CD4-positive, CD25-positive, alpha-beta regulatory T cell (primary cell): ENCODE data around the gene COTL1. TPM values are rescaled to one million over a fixed set of nuclear protein-coding genes. Genes with fewer than 3 reads are reported as not detected.

ENCODE experiments used
- ATAC-seq, 2 donors: fragments of 150-1000 bp; cut with Tn5 transposase; one replicate each; pipeline ENCODE4 v1.10.0; 2021; ENCODE audit warnings: low read depth in 2 of 2, moderate number of reproducible peaks in 2 of 2, moderate library complexity in 1 of 2
- DNase-seq, 3 donors: peaks; one replicate each; pipeline versions ENCODE4 v3.0.0 to v3.0.0-alpha.2; 2012 to 2022; ENCODE audit warnings: mixed read lengths in 1 of 3
- H3K27ac ChIP-seq: one replicate; pipeline ENCODE4 v1.7.0; 2013; ENCODE audit warnings: mild to moderate bottlenecking, low read length; ENCODE audit not compliant: insufficient read depth, poor library complexity, severe bottlenecking
- H3K27me3 ChIP-seq: one replicate; pipeline ENCODE4 v1.7.0; 2013; ENCODE audit warnings: low read length; ENCODE audit not compliant: control insufficient read depth, insufficient read depth
- H3K36me3 ChIP-seq: one replicate; pipeline ENCODE4 v1.7.0; 2013; ENCODE audit warnings: mild to moderate bottlenecking, low read length, moderate library complexity; ENCODE audit not compliant: control insufficient read depth, insufficient read depth
- H3K4me1 ChIP-seq: 2 replicates; pipeline ENCODE4 v1.7.0; 2013; ENCODE audit warnings: mild to moderate bottlenecking, low read length; ENCODE audit not compliant: insufficient read depth, control insufficient read depth, poor library complexity, severe bottlenecking
- H3K4me3 ChIP-seq: one replicate; pipeline ENCODE4 v1.7.0; 2013; ENCODE audit warnings: low read depth, mild to moderate bottlenecking, low read length, moderate library complexity
- H3K9me3 ChIP-seq, 2 experiments: 1 replicate in 1 of 2; 2 replicates in 1 of 2; pipeline ENCODE4 v1.7.0; 2013; ENCODE audit warnings: low read length in 2 of 2, mild to moderate bottlenecking in 1 of 2, moderate library complexity in 1 of 2; ENCODE audit not compliant: control insufficient read depth in 2 of 2
- H3K27ac Mint-ChIP-seq, 3 donors: one replicate each; pipeline ENCODE4 v1.8.0; 2020 to 2022; ENCODE audit warnings: mild to moderate bottlenecking in 3 of 3, mixed read lengths in 3 of 3, moderate library complexity in 2 of 3
- H3K27me3 Mint-ChIP-seq: one replicate; pipeline ENCODE4 v1.8.0; 2022; ENCODE audit warnings: mild to moderate bottlenecking, mixed read lengths
- H3K36me3 Mint-ChIP-seq: one replicate; pipeline ENCODE4 v1.8.0; 2020; ENCODE audit warnings: mixed read lengths
- H3K4me1 Mint-ChIP-seq, 4 donors: one replicate each; pipeline ENCODE4 v1.8.0; 2020 to 2022; ENCODE audit warnings: mixed read lengths in 4 of 4, mild to moderate bottlenecking in 1 of 4
- H3K4me3 Mint-ChIP-seq, 4 donors: one replicate each; pipeline ENCODE4 v1.8.0; 2020 to 2022; ENCODE audit warnings: mild to moderate bottlenecking in 4 of 4, mixed read lengths in 4 of 4, moderate library complexity in 3 of 4
- H3K9me3 Mint-ChIP-seq, 7 donors: one replicate each; pipeline ENCODE4 v1.8.0; 2020 to 2022; ENCODE audit warnings: mixed read lengths in 7 of 7, mild to moderate bottlenecking in 3 of 7, moderate library complexity in 2 of 7
- polyA plus RNA-seq, 4 donors: library from polyadenylated mRNA; unstranded; fragments of 300-500 nt; fragmentation: Illumina TruSeq; gene quantifications; one replicate each; pipeline ENCODE4 v1.2.3, GENCODE V29; 2021
- total RNA-seq: library from RNA; stranded (reverse); gene quantifications from one replicate; pipeline ENCODE4 v1.2.3, GENCODE V29; 2022

Gene COTL1
- total and polyA plus RNA-seq, 5 donors from 2014 or later = 353 to 761 (median 475) TPM

- Histone ChIP-seq H3K36me3 (peaks cover 7% of the 10 kb centered on the region), H3K9me3 (no peaks in the 10 kb centered on the region), H3K4me1 (peaks cover 87% of the 10 kb centered on the region), H3K27me3 (no peaks in the 10 kb centered on the region), H3K4me3 (peak overlapping the region; percentile 26), H3K27ac (no peak overlapping the region)
- no peak for ATAC-seq
- H3K4me3 Mint-ChIP-seq = peak overlapping the region; percentile 71 to 97 (median 82)
- peaks cover 44% of the 10 kb centered on the region for H3K36me3 Mint-ChIP-seq
- no peak for DNase-seq
- H3K27ac Mint-ChIP-seq = peak overlapping the region; percentile 79 to 94 (median 92)
- no peaks in the 10 kb centered on the region for H3K27me3 Mint-ChIP-seq
- peaks cover 0 to 1% (median 0%) of the 10 kb centered on the region in 7 donors for H3K9me3 Mint-ChIP-seq
- peaks cover 35 to 79% (median 56%) of the 10 kb centered on the region in 4 donors for H3K4me1 Mint-ChIP-seq
Observed at GRCh38 chr16:84613408-84614072, 4.3 kb downstream of the COTL1 start.

- peaks cover 0 to 1% (median 0%) of the 10 kb centered on the region in 7 donors for H3K9me3 Mint-ChIP-seq
- peaks cover 44% of the 10 kb centered on the region for H3K36me3 Mint-ChIP-seq
- DNase-seq (no peak), ATAC-seq (no peak)
- H3K4me1 Mint-ChIP-seq = peaks cover 43 to 87% (median 65%) of the 10 kb centered on the region in 4 donors
- no peak overlapping the region for H3K4me3 ChIP-seq
- H3K4me1 ChIP-seq = peaks cover 96% of the 10 kb centered on the region
- H3K4me3 Mint-ChIP-seq = peak overlapping the region in 2 of 4 donors; percentile 22 to 97
- H3K27me3 ChIP-seq = no peaks in the 10 kb centered on the region
- peak overlapping the region; percentile 17 for H3K27ac ChIP-seq
- H3K27ac Mint-ChIP-seq = peak overlapping the region in 1 of 3 donors; percentile 74
- no peaks in the 10 kb centered on the region for H3K27me3 Mint-ChIP-seq
- no peaks in the 10 kb centered on the region for H3K9me3 ChIP-seq
- peaks cover 7% of the 10 kb centered on the region for H3K36me3 ChIP-seq
Observed at GRCh38 chr16:84612686-84613085, 5.2 kb downstream of the COTL1 start.

GRCh38 chr16:84611041-84611440 lies 6.8 kb downstream of the COTL1 start:
- ATAC-seq (no peak), DNase-seq (no peak)
- Histone ChIP-seq H3K27me3 (no peaks in the 10 kb centered on the region), H3K36me3 (peaks cover 7% of the 10 kb centered on the region), H3K4me3 (peak overlapping the region; percentile 49), H3K9me3 (no peaks in the 10 kb centered on the region), H3K27ac (peak overlapping the region; percentile 69), H3K4me1 (peaks cover 99% of the 10 kb centered on the region)
- Mint-ChIP-seq H3K9me3 (peaks cover 0 to 1% (median 0%) of the 10 kb centered on the region in 7 donors), H3K27ac (peak overlapping the region; percentile 89 to 95 (median 95)), H3K36me3 (peaks cover 38% of the 10 kb centered on the region), H3K27me3 (no peaks in the 10 kb centered on the region), H3K4me3 (peak overlapping the region; percentile 12 to 83 (median 68)), H3K4me1 (peaks cover 51 to 97% (median 72%) of the 10 kb centered on the region in 4 donors)

GRCh38 chr16:84610376-84610775 lies 7.5 kb downstream of the COTL1 start:
- peaks cover 0 to 1% (median 0%) of the 10 kb centered on the region in 7 donors for H3K9me3 Mint-ChIP-seq
- H3K27ac ChIP-seq = peak overlapping the region; percentile 69
- peak overlapping the region in 3 of 4 donors; percentile 54 to 83 (median 57) for H3K4me3 Mint-ChIP-seq
- peaks cover 7% of the 10 kb centered on the region for H3K36me3 ChIP-seq
- no peak for ATAC-seq
- peak overlapping the region; percentile 89 to 99 (median 95) for H3K27ac Mint-ChIP-seq
- no peaks in the 10 kb centered on the region for H3K27me3 Mint-ChIP-seq
- peaks cover 39% of the 10 kb centered on the region for H3K36me3 Mint-ChIP-seq
- H3K9me3 ChIP-seq = no peaks in the 10 kb centered on the region
- H3K4me3 ChIP-seq = peak overlapping the region; percentile 49
- H3K27me3 ChIP-seq = no peaks in the 10 kb centered on the region
- H3K4me1 ChIP-seq = peaks cover 97% of the 10 kb centered on the region
- H3K4me1 Mint-ChIP-seq = peaks cover 45 to 97% (median 71%) of the 10 kb centered on the region in 4 donors
- DNase-seq = no peak

- Histone ChIP-seq H3K27ac (peak overlapping the region; percentile 69), H3K9me3 (no peaks in the 10 kb centered on the region), H3K27me3 (no peaks in the 10 kb centered on the region), H3K36me3 (peaks cover 7% of the 10 kb centered on the region), H3K4me1 (peaks cover 97% of the 10 kb centered on the region), H3K4me3 (peak overlapping the region; percentile 49)
- Mint-ChIP-seq H3K4me1 (peaks cover 41 to 97% (median 70%) of the 10 kb centered on the region in 4 donors), H3K27me3 (no peaks in the 10 kb centered on the region), H3K4me3 (peak overlapping the region in 3 of 4 donors; percentile 54 to 83 (median 57)), H3K36me3 (peaks cover 42% of the 10 kb centered on the region), H3K27ac (peak overlapping the region; percentile 89 to 99 (median 95)), H3K9me3 (peaks cover 0 to 1% (median 0%) of the 10 kb centered on the region in 7 donors)
- DNase-seq (no peak), ATAC-seq (no peak)
Observed at GRCh38 chr16:84609563-84610177, 8.2 kb downstream of the COTL1 start.

GRCh38 chr16:84608282-84608681 lies 9.6 kb downstream of the COTL1 start:
- Histone ChIP-seq H3K36me3 (peaks cover 7% of the 10 kb centered on the region), H3K4me1 (peaks cover 96% of the 10 kb centered on the region), H3K27me3 (no peaks in the 10 kb centered on the region), H3K27ac (peak overlapping the region; percentile 69), H3K4me3 (peak overlapping the region; percentile 73), H3K9me3 (no peaks in the 10 kb centered on the region)
- Mint-ChIP-seq H3K4me3 (peak overlapping the region; percentile 60 to 89 (median 83)), H3K9me3 (no peaks in the 10 kb centered on the region), H3K36me3 (peaks cover 34% of the 10 kb centered on the region), H3K4me1 (peaks cover 39 to 93% (median 69%) of the 10 kb centered on the region in 4 donors), H3K27ac (peak overlapping the region; percentile 89 to 99 (median 95)), H3K27me3 (no peaks in the 10 kb centered on the region)
- ATAC-seq (peak; percentile 29 to 46), DNase-seq (peak in 2 of 3 donors; percentile 29 to 75)

- peak overlapping the region; percentile 89 to 99 (median 95) for H3K27ac Mint-ChIP-seq
- peak overlapping the region; percentile 60 to 89 (median 83) for H3K4me3 Mint-ChIP-seq
Observed at GRCh38 chr16:84607694-84608093, 10.2 kb downstream of the COTL1 start.

More at GRCh38 chr16:84607694-84608093, 10.2 kb downstream of the COTL1 start:
- peak; percentile 57 to 58 for ATAC-seq
- Mint-ChIP-seq H3K36me3 (peaks cover 32% of the 10 kb centered on the region), H3K27me3 (no peaks in the 10 kb centered on the region), H3K4me1 (peaks cover 39 to 95% (median 71%) of the 10 kb centered on the region in 4 donors), H3K9me3 (no peaks in the 10 kb centered on the region)
- peak overlapping the region; percentile 69 for H3K27ac ChIP-seq
- no peaks in the 10 kb centered on the region for H3K9me3 ChIP-seq
- H3K36me3 ChIP-seq = peaks cover 7% of the 10 kb centered on the region
- DNase-seq = peak in 2 of 3 donors; percentile 20 to 78
- H3K27me3 ChIP-seq = no peaks in the 10 kb centered on the region
- peak overlapping the region; percentile 73 for H3K4me3 ChIP-seq
- H3K4me1 ChIP-seq = peaks cover 96% of the 10 kb centered on the region
